GM18951 (cell line): Measurements from ENCODE around the gene HCFC1.

Experiments used
- POLR2A ChIP-seq: IDR thresholded peaks from 4 replicates; pipeline ENCODE4 v1.6.1; 2011; ENCODE audit warnings: mild to moderate bottlenecking; ENCODE audit not compliant: insufficient read length, insufficient read depth; ENCODE audit errors: extremely low read depth
- in situ Hi-C: fragments of 300-500 bp; cut with MboI; formaldehyde crosslinking; loops from one replicate; pipeline ENCODE4 v1.12.0; 2022; ENCODE audit warnings: low sequenced_read_pairs, mixed read lengths, inconsistent platforms; ENCODE audit not compliant: unreplicated experiment

The HCFC1 gene

GRCh38 chrX:153897899-153898298 lies 73.7 kb downstream of the HCFC1 start:
- in situ Hi-C loops = no loop called here
- no peak for TF ChIP-seq POLR2A
